A549 (cell line): Measurements from ENCODE around the gene MBNL1.

Experiments used
- CTCF ChIP-seq: fragments of >200 bp; sonication (Bioruptor Twin); formaldehyde crosslinking; IDR thresholded peaks from 3 replicates; pipeline ENCODE4 v1.5.1; 2016
- EHMT2 ChIP-seq: fragments of 200-600 bp; sonication (generic); IDR thresholded peaks from 2 replicates; pipeline ENCODE4 v1.6.1; 2016; ENCODE audit warnings: antibody characterized with exemption, low read depth, mild to moderate bottlenecking, moderate library complexity
- EP300 ChIP-seq, 2 experiments: fragments of >200 bp; sonication (Bioruptor Twin); formaldehyde crosslinking; IDR thresholded peaks; 2 replicates in 1 of 2; 3 replicates in 1 of 2; pipeline ENCODE4 v1.6.1; 2016 to 2017
- HES2 ChIP-seq: fragments of >200 bp; sonication (Bioruptor Twin); formaldehyde crosslinking; IDR thresholded peaks from 2 replicates; pipeline ENCODE4 v1.6.1; 2016
- JUN ChIP-seq, 2 experiments: fragments of >200 bp; sonication (Bioruptor Twin); formaldehyde crosslinking; IDR thresholded peaks; 2 replicates in 1 of 2; 3 replicates in 1 of 2; pipeline ENCODE4 v1.6.1; 2016 to 2017
- MAFK ChIP-seq: fragments of 450-650 bp; IDR thresholded peaks from 2 replicates; pipeline ENCODE4 v1.6.1; 2014; ENCODE audit not compliant: partially characterized antibody
- MAZ ChIP-seq: fragments of 150-350 bp; IDR thresholded peaks from 2 replicates; pipeline ENCODE4 v1.6.1; 2014; ENCODE audit warnings: antibody characterized with exemption, low read depth, low read length, borderline replicate concordance
- NPAS2 ChIP-seq: fragments of 250-450 bp; sonication (Bioruptor Pico); IDR thresholded peaks from 2 replicates; pipeline ENCODE4 v1.8.0; 2022; ENCODE audit warnings: mild to moderate bottlenecking, moderate library complexity, borderline replicate concordance
- RAD21 ChIP-seq, 2 experiments: fragments of >200 bp in 1 of 2; sonication (Bioruptor Twin) in 1 of 2; formaldehyde crosslinking in 1 of 2; IDR thresholded peaks in 1 of 2; conservative IDR thresholded peaks in 1 of 2; 2 replicates in 1 of 2; 3 replicates in 1 of 2; pipeline ENCODE4 v1.6.1; 2012 to 2018; ENCODE audit warnings: inconsistent platforms in 1 of 2
- RFX5 ChIP-seq: fragments of 450-650 bp; IDR thresholded peaks from 2 replicates; pipeline ENCODE4 v1.7.1; 2014; ENCODE audit warnings: antibody characterized with exemption, mild to moderate bottlenecking, moderate library complexity
- USF2 ChIP-seq: fragments of 450-650 bp; IDR thresholded peaks from 2 replicates; pipeline ENCODE4 v1.6.1; 2014; ENCODE audit warnings: antibody characterized with exemption
- ZNF302 ChIP-seq: fragments of 250-450 bp; sonication (Bioruptor Pico); IDR thresholded peaks from 2 replicates; pipeline ENCODE4 v1.9.0; 2021; ENCODE audit warnings: inconsistent platforms, mild to moderate bottlenecking, moderate library complexity
- ZSCAN20 ChIP-seq: fragments of 250-450 bp; sonication (Bioruptor Pico); IDR thresholded peaks from 2 replicates; pipeline ENCODE4 v1.8.0; 2022; ENCODE audit warnings: mild to moderate bottlenecking, moderate library complexity

GRCh38 chr3:152319256-152319655 is 50.5 kb downstream of the MBNL1 start:
- TF ChIP-seq EP300 (IDR thresholded peaks at IDR 0.05), result no peak
- no peak for TF ChIP-seq EHMT2
- TF ChIP-seq NPAS2 (CRISPR knock-in tag), result no peak
- TF ChIP-seq ZSCAN20, result no peak
- no peak for TF ChIP-seq CTCF
- TF ChIP-seq JUN (IDR thresholded peaks at IDR 0.05), result no peak
- TF ChIP-seq ZNF302, result no peak
- TF ChIP-seq RFX5, result no peak
- TF ChIP-seq USF2, result no peak
- no peak for TF ChIP-seq RAD21 (conservative IDR thresholded peaks at IDR 0.05 in 1 of 2, IDR thresholded peaks at IDR 0.05 in 1 of 2)
- no peak for TF ChIP-seq MAZ
- TF ChIP-seq HES2, result no peak
- TF ChIP-seq MAFK, result no peak
